HG03378 (cell line): ENCODE results near the gene ZNF473.
"Not testable (repeated sequence)": the region's sequence is repeated elsewhere in the genome, so short reads cannot be mapped to it uniquely, and the experiment has no call there.

ENCODE experiments used
- ATAC-seq: cut with Tn5 transposase; IDR thresholded peaks from one replicate; pipeline ENCODE4 v1.9.1; 2021; ENCODE audit warnings: mild to moderate bottlenecking, moderate library complexity; ENCODE audit not compliant: unreplicated experiment

Gene ZNF473

DNA sequence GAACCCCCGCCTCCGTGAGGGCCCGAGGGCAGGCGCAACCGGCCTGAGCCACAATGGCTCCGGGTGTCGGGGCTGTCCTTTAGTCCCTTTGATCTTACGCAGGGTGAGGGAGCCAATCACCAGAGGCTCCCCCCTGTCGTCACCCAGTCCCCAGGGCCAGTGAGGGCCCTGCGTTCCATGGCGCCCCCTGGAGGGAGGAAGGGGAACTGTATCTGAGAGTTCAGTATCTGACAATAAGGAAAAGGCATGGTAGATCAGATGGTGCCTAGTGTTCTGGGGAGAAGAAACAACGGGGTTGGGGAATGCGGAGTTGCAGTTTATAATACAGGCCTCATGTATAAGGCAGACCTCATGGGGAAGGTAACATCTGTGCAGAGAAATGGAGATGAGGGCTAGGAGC lies 72.1 kb downstream of the ZNF473 start:
- ATAC-seq, result not testable (repeated sequence)

DNA sequence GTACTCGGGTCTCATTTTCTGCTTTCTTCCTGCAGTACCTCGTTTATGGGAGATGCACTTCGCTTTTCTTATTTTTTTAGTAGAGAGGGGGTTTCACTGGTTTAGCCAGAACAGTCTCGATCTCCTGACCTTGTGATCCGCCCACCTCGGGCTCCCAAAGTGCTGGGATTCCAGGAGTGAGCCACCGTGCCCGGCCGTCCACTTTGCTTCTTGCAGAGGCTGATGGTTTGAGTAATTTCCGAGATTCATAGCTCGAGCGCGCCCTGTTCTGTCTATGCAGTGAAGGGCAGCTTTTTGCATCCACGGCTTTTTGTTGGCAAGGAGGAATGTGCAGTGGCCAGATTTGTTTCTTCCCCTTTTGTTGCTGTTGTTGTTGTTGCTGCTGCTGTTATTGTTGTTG lies 73.1 kb downstream of the ZNF473 start:
- not testable (repeated sequence) for ATAC-seq

DNA sequence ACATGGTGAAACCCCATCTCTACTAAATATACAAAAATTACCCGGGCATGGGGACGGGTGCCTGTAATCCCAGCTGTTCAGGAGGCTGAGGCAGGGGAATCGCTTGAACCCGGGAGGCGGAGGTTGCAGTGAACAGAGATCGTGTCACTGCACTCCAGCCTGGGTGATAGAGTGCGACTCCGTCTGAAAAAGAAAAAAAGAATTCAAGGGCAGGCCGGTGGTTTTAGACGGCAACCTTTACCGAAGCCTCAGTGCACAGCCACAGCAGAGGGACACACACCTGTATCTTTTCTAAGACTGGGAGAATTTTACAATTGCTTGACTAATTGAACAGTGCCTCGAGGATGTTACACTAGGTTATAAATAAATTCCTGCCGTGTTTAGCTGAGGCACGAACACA lies 73.9 kb downstream of the ZNF473 start:
- not testable (repeated sequence) for ATAC-seq

DNA sequence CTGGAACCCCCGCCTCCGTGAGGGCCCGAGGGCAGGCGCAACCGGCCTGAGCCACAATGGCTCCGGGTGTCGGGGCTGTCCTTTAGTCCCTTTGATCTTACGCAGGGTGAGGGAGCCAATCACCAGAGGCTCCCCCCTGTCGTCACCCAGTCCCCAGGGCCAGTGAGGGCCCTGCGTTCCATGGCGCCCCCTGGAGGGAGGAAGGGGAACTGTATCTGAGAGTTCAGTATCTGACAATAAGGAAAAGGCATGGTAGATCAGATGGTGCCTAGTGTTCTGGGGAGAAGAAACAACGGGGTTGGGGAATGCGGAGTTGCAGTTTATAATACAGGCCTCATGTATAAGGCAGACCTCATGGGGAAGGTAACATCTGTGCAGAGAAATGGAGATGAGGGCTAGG lies 75.1 kb downstream of the ZNF473 start:
- ATAC-seq, result not testable (repeated sequence)
